GM19351 (cell line): ENCODE measurements around the gene CPOX.

Experiments used
- ATAC-seq: cut with Tn5 transposase; IDR thresholded peaks from one replicate; pipeline ENCODE4 v1.9.1; 2021; ENCODE audit warnings: mild to moderate bottlenecking, moderate library complexity; ENCODE audit not compliant: unreplicated experiment

CPOX gene

DNA sequence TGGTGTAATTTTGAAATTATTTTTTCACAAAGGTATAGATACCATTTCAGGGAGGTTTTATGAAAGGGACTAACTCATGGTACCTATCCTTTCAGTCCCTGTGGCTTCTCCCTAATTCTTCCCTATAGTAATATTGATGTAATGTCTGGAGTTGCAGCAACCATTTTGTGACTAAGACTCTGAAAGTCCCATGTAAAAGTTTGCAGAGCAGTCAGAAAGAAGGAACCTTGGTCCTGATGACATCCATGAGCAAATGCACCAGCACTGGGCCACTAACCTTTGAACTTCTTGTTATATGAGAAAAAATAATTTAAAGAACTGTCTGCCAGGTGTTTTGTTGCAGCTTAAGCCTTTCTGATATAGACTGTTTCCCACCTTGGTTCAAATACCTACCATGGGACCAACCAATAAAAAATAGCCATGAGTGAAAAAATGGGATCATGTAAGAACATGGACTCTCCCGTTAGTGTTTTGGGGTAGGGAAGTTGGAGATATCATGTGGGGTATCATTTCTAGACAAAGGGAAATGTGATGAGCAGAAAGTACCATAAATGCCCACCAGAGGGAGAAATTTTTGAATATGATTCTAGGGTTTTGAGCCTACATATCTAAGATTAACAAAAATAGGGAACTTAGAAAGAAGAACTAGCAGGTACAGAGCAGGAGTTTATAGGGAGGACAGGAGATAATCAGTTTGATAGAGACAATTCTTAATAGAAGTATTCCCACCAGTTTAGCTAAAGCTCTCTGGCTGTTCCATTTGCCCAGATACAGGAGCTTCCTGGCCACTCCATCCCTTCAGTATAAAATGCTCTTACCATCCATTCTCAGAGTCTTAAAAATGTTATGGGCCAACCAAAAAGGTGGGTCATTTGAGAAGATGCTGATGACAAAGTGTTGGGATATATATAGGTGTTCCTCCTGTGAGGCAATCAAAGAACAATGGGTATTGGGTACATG, 3.4 kb upstream of the CPOX start:
- ATAC-seq, result no peak

DNA sequence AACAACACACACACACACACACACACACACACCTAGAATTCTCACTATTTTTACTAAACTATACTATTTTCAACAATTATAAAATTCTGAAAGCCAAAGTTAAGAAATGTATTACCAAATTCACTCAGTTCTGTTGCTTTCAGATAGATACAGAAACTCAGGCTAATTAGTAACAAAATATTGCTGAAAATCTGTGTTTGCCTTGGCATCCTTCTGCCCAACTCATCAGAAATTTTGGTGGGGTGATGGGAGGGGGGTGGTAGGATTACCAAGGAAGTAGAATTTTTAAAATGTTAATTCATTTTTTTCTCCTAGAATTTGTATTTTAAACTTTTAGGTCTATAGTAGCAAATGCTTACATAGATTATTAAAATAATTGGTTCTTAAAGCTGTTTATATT, 2.7 kb upstream of the CPOX start:
- no peak for ATAC-seq

DNA sequence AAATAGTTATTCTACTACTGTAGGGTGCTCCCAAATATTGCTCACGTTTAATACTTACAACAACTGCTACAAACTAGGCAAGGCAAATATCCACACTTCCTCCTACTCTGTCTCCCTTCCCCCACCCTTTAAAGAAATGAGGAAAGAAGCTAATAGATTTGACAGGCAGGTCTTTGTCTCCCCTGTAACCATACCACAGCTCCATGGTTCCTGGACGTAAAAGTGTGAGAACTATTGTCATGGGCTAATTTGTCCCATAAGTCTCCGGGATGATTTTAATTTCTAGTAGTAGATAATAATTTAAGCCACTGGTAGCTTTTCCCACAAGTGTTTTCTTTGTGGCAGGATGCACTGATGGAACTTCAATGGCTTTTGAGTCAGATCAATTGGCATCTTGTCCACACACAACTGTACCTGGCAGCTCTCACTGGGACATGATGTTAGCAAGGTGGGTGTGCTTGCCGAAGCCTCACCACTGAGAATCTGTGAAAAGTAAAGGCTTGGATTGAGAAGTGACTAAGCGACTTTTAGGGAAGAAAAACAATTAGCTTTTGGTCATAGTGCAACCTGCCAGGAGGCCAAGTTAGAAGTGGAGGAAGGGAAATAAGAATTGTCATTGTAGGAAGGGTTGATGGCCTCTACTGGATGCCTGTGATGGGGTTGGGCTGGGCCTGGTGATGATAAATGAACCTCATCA, 1.4 kb upstream of the CPOX start:
- no peak for ATAC-seq

DNA sequence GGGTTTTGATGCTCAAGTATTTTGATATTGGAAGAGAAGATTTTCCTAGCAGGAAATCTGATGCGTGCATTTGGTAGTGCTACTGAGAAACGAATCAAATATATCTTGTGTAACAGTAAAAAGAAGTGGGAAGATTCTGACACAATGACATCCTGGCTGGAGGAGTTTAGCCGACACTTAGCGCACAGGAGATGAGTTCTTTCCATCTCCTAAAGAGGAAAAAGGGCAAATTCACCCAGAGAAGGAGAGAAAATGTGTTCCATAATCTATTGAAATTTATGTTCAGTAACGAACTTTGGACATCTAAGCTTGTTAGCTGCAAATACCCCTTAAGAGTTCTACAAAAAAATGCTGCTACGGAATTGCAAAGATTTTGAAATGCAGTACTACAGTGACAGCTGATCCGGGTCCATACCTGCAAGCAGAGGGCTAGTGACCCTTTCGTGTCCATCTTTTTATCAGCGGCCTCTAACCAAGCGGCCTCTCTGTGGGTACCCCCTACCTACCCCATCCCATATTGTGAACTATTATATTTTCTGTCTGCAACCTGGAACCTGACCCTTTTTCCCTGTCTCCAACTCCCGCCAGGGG, 971 bp downstream of the CPOX start:
- ATAC-seq, result no peak

DNA sequence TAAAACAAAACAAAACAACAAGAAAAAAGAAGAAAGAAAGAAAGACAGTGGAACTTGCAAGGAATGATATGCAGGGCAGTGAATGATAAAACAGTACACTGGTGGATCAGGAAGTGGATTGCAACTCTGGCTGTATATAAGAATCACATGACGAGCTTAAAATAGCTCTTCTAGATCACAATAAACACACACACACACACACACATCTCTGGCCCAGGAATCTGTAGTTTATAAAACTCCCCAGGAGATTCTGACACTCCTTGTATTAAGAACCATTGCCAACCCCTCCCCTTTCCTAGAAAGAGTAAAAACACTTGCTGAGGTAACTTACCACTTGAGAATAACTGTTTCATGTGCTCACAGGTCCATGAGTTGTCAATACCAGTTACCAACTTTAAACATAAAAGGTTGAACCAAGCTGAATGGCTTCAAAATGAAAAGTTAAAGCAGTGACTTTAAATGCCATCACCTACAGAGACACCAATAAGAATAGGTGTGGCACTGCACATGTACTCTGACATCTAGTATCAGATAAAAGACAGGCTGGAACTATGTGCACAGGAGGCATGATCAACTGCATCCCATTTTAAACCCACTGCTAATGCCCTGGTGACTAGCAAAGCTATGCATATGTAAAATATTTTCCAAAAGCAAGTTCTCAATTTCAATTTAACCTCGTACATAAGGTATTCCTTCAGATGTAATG, 3.9 kb downstream of the CPOX start:
- ATAC-seq, result no peak

DNA sequence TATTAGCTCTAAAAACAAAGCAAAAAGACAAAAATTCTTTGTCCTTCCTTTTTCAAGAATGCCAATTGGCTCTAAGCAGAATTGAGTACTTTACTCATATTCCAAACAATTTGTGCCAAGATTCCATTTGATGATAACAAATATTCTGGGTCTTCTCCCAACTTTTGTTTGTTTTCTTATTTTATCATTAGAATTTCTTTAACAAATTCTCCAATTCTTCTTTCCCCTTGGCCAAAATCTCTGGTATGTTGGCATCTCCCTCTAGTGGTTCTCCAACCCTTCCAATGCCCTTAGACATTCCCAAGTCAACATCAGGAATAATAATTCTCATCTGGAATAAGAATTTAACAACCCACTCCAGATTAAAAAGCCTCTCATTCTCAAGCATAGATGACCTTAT, 5.3 kb downstream of the CPOX start:
- ATAC-seq, result no peak

DNA sequence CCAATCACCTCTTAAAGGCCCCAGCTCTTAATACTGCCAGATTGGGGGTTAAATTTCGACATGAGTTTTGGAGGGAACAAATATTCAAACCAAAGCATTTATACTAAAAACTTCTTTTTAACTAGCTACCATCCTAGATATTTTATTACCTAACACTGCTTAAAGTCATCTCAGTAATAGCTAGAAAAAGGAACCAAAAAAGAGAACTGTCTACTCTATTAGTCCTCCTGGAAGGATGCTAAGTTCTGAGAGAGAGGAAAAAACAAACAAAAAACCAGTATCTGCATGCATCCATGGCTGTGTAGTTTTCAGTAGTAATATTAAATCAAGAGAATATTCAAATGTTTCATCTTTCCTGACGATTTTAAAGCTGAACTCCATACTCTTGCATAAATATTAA, 5.8 kb downstream of the CPOX start:
- no peak for ATAC-seq

DNA sequence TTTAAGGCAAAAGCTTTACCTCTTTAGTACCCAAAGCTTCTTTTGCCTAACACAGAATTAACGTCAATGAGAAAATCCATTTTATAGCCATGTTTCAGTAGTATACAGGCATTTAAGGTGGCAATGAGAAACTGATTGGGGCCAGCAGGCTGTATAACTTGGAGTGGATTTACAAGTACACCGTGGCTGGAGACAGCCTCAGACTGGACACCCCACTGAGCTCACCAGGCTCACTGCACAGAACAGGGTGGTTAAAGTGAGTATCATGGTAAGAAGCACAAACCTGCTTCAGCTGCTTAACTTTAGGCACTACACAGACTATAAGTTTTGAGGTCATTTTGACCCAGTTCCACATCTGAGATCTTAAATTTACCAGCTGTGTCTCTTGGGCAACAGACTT, 8.9 kb downstream of the CPOX start:
- no peak for ATAC-seq

DNA sequence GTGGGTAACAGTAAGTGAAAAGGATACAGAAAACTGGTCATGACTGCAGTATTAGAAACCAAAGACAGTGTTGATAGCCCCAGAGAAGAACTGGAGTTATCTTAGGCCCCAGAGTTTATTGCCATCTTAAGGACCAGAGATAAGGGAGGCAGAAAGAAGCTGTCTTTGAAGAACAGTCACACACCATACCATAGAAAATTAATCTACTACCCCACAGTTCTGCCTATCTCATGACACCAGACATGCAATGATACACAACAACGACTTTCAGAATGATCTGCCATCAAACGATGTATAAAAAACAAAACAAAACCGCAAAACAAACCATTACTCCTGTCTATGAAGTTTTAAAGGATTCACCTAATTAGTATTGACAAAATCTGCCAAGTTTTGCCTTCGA, 9.6 kb downstream of the CPOX start:
- no peak for ATAC-seq

DNA sequence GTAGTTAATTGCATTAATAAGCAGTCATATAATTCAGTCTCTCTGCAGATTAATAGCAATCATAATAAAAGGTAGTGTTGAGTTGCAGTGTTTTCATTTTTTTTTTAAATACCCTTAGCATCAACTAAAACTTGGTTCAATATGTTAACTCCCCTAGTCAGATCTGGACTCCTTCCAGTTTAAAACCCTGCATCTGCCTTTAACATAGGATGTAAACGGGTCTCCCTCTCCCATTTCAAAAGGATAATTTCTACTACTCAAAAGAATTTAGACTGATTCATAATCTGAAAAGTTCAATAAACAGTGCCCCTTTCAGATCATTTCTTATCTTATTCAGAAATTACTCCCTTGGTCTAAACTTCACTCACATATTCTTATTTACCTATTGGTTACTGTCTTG, 11.4 kb downstream of the CPOX start:
- no peak for ATAC-seq

DNA sequence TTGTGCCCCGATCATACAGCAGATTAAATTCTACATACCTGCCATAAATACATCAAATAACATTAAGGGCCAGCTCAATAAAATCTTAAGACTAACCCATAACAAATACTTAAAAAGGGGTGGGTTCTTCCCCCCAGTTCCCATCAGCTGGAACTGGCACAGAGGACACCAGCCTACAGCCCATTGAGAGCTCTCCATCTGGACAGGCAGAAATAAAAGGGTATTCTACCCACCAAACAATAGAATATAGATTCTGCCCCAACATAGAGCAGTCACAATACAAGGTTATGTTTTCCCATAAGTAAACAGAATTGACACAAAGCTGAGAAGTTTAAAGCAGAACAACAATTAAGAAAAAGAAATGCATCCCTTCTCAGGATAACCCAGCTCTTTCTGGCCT, 11.9 kb downstream of the CPOX start:
- ATAC-seq, result no peak

DNA sequence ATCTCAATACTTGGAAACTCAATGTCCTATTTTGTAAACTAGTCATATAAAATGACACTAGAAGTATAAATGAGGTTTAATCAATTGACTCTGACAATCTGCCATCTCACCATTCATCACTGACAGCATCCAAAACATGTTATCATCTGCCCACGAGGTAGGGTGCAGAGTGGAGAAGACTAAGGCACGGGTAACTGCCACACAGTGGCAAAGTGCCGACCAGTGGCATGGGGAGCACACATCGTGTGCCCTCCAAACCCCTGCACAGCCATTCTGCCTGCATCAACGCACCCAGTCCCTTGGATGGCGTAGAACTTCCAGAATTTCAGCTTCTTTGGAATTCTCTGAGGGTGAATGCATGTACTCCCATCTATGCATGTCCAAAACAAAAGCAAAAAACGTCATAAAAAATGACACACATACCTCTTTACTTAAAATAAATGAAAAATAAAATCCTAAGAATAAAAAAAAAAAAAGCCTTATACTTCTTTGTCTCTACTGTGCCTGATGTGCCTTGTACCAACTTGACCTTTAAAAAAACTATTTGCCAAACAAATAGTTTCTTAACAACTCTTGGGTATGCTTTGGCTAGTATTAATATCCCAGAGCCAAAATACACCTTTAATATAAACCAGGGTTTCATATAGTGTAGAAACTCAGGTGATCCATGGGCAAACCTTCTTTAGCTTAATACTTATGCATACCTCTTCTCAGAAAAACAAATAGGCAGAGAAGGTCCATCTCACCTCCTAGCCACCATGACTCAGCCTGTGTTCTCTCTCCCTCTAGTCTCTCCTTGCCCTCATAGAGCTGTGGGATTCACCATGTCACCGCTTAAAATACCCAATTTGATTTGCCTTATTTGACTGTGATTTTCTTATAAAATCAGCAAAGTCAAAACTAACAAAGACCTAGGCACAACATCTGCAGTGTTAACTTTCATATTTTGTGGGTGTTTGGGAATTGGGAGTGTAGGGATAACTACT, 12.7 kb downstream of the CPOX start:
- ATAC-seq, result no peak

DNA sequence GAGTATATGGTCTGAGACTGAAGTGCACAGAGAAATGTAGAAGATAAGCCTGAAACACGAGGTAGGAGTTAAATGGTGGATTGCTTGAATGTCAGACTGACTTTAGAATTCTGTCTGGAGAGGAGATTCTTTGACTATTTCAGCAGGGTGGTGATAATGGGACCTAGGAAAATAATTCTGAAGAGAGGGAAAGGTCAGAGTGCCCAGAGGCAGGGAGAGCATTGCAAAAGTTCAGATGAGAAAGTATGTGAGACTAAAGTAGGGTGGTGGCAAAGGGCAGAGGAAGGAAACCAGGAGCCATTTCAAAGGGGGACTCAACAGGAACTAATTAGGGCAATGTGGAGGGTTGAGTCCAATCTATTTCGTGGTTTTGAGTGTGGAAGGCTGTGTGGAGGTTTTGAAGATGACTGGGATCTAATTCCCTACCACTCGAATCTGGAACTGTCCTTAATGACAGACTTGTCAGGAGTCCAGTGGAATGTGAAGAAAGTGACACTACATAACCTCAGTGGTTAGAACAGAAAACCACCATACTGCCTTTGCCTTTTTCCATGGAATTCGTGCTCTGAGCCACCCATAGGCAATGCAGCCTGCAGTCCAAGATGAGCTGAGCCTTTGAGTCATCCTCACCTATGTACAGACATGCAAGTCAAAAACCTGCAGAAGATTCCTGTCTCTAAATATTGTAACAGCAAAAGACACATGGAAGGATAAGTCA, 16.1 kb downstream of the CPOX start:
- no peak for ATAC-seq

DNA sequence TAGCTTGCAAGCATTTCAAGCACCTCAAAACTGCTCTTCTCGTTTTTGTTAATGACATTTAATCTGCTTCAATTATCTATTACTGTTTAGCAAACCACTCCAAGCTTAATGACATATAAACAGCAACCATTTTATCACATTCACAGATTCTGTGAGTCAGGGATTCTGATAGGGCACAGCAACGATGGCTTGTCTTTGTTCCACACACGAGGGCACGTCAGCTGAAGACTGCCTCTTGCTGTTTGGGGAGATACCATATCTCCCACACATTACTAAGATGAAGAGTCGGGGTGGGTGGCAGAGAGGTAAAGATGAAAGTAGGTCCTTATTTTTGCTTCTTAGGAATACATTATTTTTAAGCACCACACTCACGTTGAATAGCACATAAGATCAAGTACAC, 19.3 kb downstream of the CPOX start:
- ATAC-seq, result no peak

DNA sequence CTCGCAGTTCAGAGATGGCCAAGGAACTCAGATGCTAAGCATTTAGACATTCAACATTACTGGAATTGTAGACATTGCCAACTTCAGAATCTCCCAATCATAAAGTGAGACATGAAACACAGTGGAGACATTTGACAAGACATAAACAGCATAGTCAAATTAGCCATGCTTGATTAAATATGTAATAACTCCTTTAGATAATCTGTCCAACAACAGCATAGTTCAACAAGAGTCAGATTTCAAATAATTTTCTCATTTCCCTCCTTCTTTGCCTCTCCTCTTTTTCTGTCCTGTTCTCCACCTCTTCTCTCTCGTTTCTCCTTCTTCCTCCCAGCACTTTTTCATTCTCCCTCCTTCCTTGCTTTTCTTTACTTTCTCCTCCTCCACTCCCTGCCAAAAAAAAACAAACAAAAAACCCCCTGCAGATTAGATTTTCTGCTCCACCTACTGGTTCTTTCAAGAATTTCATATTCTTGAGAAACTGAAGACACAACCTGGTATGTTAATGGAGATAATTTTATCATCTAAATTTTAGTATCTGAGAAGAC, 20.2 kb downstream of the CPOX start:
- ATAC-seq, result peak; percentile 72

DNA sequence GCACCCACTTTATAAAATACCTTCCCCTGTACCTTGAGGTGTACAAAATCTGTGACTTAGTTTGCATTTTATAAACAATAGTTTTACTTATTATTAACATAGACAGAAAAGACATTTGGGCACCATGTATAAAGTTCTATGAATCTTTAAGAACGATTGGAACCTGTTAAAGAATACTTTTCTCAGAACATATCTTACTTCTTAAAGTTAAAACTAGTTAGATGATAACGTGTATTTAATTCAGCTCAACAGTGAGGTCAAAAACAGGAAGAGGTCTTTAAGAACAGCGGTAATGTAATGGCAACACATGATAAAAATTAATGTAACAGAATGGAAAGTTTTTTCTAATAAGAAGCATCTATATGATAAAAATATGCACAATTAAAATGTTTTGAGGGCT, 25.0 kb downstream of the CPOX start:
- ATAC-seq, result no peak

DNA sequence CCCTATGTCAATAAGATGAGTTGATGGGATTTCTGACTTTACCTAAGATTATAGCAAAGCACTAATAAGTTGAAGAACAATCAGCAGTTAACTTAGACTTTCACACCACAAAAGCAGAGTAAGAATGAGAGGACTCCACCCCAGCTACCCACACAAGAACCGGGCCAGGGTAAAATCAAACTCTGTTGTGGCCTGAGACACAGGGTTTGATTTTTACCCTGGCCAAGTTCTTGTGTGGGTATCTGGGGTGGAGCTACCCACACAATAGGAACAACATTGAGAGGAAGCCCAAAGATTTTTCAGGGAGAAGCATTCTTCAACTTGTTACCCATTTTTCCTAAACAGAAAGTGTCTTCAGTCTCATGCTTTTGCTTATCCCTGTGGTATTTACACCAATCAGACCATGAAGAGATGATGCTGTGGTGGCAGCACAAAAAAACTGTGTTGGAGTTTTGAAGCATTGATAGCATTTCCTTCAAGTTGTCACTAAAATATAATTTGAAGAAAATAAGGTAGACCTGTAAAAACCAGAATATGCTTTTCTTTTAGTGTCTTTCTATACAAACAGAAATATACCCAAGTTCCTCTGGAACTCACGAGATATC, 25.6 kb downstream of the CPOX start:
- peak; percentile 28 for ATAC-seq

DNA sequence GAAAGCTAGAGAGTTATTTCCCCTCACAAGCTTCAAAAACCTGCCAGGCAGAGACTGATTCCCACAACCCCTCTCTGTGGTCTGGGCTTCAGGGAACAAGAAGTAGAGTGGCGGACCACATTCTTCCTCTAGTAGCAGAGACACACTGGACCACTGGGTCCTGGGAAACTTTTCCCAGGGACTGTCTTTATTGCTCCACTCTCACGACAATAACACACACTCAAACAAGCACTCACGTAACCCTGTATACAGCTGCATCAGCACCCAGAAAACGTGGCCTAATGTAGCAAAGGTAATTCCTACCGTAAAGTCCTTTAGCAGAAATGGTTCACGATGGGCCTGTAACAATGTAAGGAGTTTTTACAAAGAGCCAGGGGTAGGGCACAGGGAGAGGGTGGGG, 27.6 kb downstream of the CPOX start:
- ATAC-seq, result no peak

DNA sequence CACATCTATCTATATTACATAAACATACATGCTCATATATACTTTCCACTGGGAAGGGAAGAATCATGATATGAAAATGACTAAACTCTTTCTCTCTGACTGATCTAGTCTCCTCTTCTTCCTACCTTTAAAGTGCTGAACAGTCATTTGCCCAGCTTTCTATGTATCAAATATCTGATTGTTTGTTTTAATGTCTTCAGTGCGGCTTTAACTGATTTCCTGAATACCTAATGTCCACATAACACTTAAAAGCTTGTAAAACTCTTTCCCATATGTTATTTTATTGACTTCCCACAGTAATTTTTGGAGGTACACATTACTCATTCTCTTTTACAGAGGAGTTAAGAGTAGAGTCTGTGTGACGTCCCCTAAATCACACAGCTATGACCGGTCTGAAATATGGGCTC, 28.2 kb downstream of the CPOX start:
- ATAC-seq, result no peak
